Measurements from ENCODE around the gene RPS6KA4. TPM values are rescaled to one million over a fixed set of nuclear protein-coding genes. Genes with fewer than 3 reads are reported as not detected.

RPS6KA4 gene
- total RNA-seq, 2 experiments from 2014 or later = 13.4 to 16.7 TPM

DNA sequence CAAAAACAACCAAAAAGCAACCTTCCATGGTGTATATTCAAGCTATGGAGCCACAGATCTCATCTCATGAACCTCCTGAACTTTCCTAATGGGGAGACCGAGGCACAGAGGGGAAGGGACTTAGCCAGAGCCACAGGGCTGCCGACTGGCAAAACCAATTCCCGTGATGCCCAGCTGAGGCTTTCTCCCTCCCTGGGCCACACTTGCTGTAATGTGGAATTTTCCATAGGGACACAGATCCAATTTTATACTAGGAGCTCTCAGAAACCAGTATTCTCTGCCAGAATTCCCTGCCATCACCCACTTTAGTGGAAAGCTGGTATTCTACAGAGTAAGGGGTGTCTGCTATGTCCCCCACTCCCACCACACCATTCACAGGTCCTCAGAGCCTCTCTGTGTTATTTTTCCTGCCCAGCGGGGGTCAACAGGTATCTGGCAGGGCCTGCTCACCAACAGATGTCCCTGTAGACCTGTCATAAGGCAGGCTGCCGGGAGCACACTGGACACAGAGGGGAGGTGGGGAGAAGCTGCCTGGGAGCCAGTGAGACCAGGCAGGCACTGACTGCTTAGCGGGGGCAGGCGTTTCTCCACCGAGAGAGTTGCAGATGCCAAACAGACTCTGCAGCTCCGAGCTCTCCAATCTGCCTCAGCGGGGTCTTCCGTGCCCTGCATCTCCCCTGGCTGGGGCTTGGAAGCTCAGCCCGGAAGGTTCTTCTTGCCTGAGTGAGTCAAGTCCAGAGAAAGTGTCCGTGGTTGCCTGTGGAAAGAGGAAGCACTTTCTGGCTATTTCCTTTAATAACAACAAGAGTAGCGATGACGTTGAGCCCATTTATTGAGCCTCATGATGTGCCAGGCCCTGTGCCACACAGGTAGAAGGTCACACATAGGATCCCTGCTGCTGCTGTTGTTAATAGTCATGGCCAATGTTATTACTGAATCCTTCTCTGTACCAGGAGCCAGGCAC, 26.3 kb downstream of the RPS6KA4 start:
- peak overlapping the region; percentile 6; the same call in 1 of the 2 replicates for H3K4me2 ChIP-seq (ENCODE audit: low read length)
- no peaks in the 10 kb centered on the region for H3K9me2 ChIP-seq (ENCODE audit: insufficient read depth, low read length)
- H3K4me3 ChIP-seq (ENCODE audit: low read depth, low read length, poor library complexity, severe bottlenecking) = no peak overlapping the region
- H3K36me3 ChIP-seq (ENCODE audit: insufficient read depth, low read length) = no peaks in the 10 kb centered on the region
- ChIA-PET POLR2A (interaction anchor here (0.6 to 1.2 kb wide), 2 partner anchors 20 to 251 kb away, joined by 3 to 4 read pairs; no protein-coding TSS in a partner anchor), CTCF (ENCODE audit: unreplicated experiment) (interaction anchor here (1.3 kb wide), 1 partner anchor 29 kb away, joined by 3 read pairs; no protein-coding TSS in a partner anchor)
- peak; percentile 42 for DNase-seq (ENCODE audit: low spot score)
- no peak overlapping the region for H3K27ac ChIP-seq (ENCODE audit: low read depth, low read length, poor library complexity, severe bottlenecking)
- BruUV-seq (replicated peaks) = no TSS peak
- no peaks in the 10 kb centered on the region for H3K9me3 ChIP-seq (ENCODE audit: low read length)
- H3K4me1 ChIP-seq (ENCODE audit: insufficient read depth, low read length, poor library complexity, severe bottlenecking) = peaks cover 15% of the 10 kb centered on the region
- peak overlapping the region; percentile 14; the same call in 1 of the 2 replicates for H2AFZ ChIP-seq (ENCODE audit: low read length)
- TF ChIP-seq EZH2phosphoT487 (IDR thresholded peaks at IDR 0.05; ENCODE audit: borderline replicate concordance, low read depth, low read length) = no peak
- TF ChIP-seq, protein P1, sequence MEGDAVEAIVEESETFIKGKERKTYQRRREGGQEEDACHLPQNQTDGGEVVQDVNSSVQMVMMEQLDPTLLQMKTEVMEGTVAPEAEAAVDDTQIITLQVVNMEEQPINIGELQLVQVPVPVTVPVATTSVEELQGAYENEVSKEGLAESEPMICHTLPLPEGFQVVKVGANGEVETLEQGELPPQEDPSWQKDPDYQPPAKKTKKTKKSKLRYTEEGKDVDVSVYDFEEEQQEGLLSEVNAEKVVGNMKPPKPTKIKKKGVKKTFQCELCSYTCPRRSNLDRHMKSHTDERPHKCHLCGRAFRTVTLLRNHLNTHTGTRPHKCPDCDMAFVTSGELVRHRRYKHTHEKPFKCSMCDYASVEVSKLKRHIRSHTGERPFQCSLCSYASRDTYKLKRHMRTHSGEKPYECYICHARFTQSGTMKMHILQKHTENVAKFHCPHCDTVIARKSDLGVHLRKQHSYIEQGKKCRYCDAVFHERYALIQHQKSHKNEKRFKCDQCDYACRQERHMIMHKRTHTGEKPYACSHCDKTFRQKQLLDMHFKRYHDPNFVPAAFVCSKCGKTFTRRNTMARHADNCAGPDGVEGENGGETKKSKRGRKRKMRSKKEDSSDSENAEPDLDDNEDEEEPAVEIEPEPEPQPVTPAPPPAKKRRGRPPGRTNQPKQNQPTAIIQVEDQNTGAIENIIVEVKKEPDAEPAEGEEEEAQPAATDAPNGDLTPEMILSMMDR (conservative IDR thresholded peaks at IDR 0.05; ENCODE audit: low read length) = no peak
- H3K79me2 ChIP-seq (ENCODE audit: insufficient read depth, low read depth, low read length) = no peaks in the 10 kb centered on the region
- intact Hi-C loops (cut with micrococcal nuclease; ENCODE audit: unreplicated experiment) = no loop called here
- no peaks in the 10 kb centered on the region for H4K20me1 ChIP-seq (ENCODE audit: insufficient read depth, low read length)

DNA sequence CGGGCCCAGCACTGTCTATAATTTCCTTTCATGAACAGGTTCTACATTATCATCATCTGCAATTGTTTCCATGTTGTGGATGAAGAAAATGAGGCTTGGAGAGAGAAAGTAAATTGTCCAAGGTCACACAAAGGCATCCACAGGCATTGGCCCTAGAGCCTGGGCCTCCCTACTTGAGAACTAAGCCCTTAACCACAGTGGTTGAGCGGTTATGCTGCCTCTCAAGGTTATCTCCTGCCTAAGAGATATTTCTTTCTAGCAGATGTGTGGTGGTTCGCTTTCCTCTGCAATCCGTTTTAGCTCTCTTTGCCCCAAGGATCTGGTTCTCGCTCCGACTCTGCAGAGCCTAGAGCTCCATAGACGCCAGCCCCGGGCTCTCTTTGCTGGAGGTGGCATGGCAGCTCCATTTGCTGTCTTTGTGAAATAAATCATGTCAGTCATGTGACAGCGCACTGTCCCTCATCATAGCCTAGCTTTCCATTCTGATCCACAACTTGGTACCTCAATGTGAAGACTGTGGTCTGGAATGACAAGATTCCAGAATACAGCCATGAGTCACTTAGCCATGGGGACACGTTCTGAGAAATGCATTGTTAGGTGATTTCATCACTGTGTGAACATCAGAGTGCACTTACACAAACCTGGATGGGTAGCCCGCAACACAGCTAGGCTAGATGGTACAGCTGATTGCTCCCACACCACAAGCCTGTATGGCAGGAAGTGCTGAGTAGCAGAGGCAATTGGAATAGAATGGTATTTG, 27.2 kb downstream of the RPS6KA4 start:
- ChIA-PET CTCF (ENCODE audit: unreplicated experiment) (interaction anchor here (1.3 kb wide), 1 partner anchor 29 kb away, joined by 3 read pairs; no protein-coding TSS in a partner anchor), POLR2A (interaction anchor here (0.7 to 1.2 kb wide), 2 partner anchors 19 to 31 kb away, joined by 3 read pairs; no protein-coding TSS in a partner anchor)
- no peak for DNase-seq (ENCODE audit: low spot score)
- intact Hi-C loops (cut with micrococcal nuclease; ENCODE audit: unreplicated experiment) = no loop called here
- Histone ChIP-seq H4K20me1 (ENCODE audit: insufficient read depth, low read length) (no peaks in the 10 kb centered on the region), H3K27ac (ENCODE audit: low read depth, low read length, poor library complexity, severe bottlenecking) (no peak overlapping the region), H3K4me1 (ENCODE audit: insufficient read depth, low read length, poor library complexity, severe bottlenecking) (peaks cover 15% of the 10 kb centered on the region), H3K4me2 (ENCODE audit: low read length) (peak overlapping the region; percentile 6; the same call in 1 of the 2 replicates), H2AFZ (ENCODE audit: low read length) (peak overlapping the region; percentile 14; the same call in 1 of the 2 replicates), H3K4me3 (ENCODE audit: low read depth, low read length, poor library complexity, severe bottlenecking) (no peak overlapping the region), H3K9me3 (ENCODE audit: low read length) (no peaks in the 10 kb centered on the region), H3K9me2 (ENCODE audit: insufficient read depth, low read length) (no peaks in the 10 kb centered on the region), H3K36me3 (ENCODE audit: insufficient read depth, low read length) (no peaks in the 10 kb centered on the region), H3K79me2 (ENCODE audit: insufficient read depth, low read depth, low read length) (no peaks in the 10 kb centered on the region)
- TF ChIP-seq EZH2phosphoT487 (IDR thresholded peaks at IDR 0.05; ENCODE audit: borderline replicate concordance, low read depth, low read length) = no peak
- TF ChIP-seq, protein P1 (conservative IDR thresholded peaks at IDR 0.05; ENCODE audit: low read length) = no peak
- BruUV-seq (replicated peaks) = no TSS peak

Data from OCI-LY7 (cell line).